Mesenchymal stem cell (in vitro differentiated cells and primary cell): ENCODE measurements around the gene ZNF747.

Experiments
- DNase-seq: peaks from one replicate; pipeline ENCODE4 v3.0.0-alpha.2; 2013
- H2AFZ ChIP-seq: one replicate; pipeline ENCODE4 v1.6.1; 2013; ENCODE audit warnings: low read depth, mild to moderate bottlenecking, control low read depth, inconsistent platforms, low read length, moderate library complexity
- H2AK5ac ChIP-seq: 2 replicates; pipeline ENCODE4 v1.6.1; 2013; ENCODE audit warnings: low read length, moderate library complexity, mild to moderate bottlenecking, inconsistent platforms; ENCODE audit not compliant: severe bottlenecking
- H2BK120ac ChIP-seq: one replicate; pipeline ENCODE4 v1.6.1; 2013; ENCODE audit warnings: low read depth, mild to moderate bottlenecking, inconsistent platforms, low read length, moderate library complexity
- H2BK12ac ChIP-seq, 2 experiments: one replicate each; pipeline ENCODE4 v1.6.1; 2013; ENCODE audit warnings: inconsistent platforms in 2 of 2, low read length in 2 of 2, mild to moderate bottlenecking in 2 of 2, moderate library complexity in 2 of 2, control low read depth in 1 of 2
- H2BK15ac ChIP-seq: one replicate; pipeline ENCODE4 v1.6.1; 2013; ENCODE audit warnings: mild to moderate bottlenecking, low read depth, inconsistent platforms; ENCODE audit not compliant: poor library complexity, severe bottlenecking
- H2BK5ac ChIP-seq: 2 replicates; pipeline ENCODE4 v1.6.1; 2013; ENCODE audit warnings: low read depth, mild to moderate bottlenecking, low read length, control low read depth, inconsistent platforms; ENCODE audit not compliant: poor library complexity, severe bottlenecking
- H3K14ac ChIP-seq, 2 experiments: one replicate each; pipeline ENCODE4 v1.6.1; 2013; ENCODE audit warnings: inconsistent platforms in 2 of 2, low read length in 2 of 2, control low read depth in 1 of 2, mild to moderate bottlenecking in 1 of 2, moderate library complexity in 1 of 2
- H3K18ac ChIP-seq, 2 experiments: one replicate each; pipeline ENCODE4 v1.6.1; 2013; ENCODE audit warnings: inconsistent platforms in 2 of 2, low read length in 2 of 2, control low read depth in 1 of 2, low read depth in 1 of 2, mild to moderate bottlenecking in 1 of 2
- H3K23ac ChIP-seq, 2 experiments: one replicate each; pipeline ENCODE4 v1.6.1; 2013; ENCODE audit warnings: inconsistent platforms in 2 of 2, low read length in 2 of 2, mild to moderate bottlenecking in 2 of 2, moderate library complexity in 2 of 2, control low read depth in 1 of 2
- H3K27ac ChIP-seq: 2 replicates; pipeline ENCODE4 v1.5.1; 2013; ENCODE audit warnings: mild to moderate bottlenecking, moderate library complexity, low read length, control low read depth, inconsistent platforms; ENCODE audit not compliant: poor library complexity, severe bottlenecking
- H3K27me3 ChIP-seq, 2 experiments: 2 replicates each; pipeline versions ENCODE4 v1.6.1 to v1.7.0; 2013; ENCODE audit warnings: low read length in 2 of 2, mild to moderate bottlenecking in 2 of 2, moderate library complexity in 2 of 2, control low read depth in 1 of 2, inconsistent platforms in 1 of 2; ENCODE audit not compliant: control insufficient read depth in 1 of 2, insufficient read depth in 1 of 2
- H3K36me3 ChIP-seq, 2 experiments: 2 replicates each; pipeline versions ENCODE4 v1.6.1 to v1.7.0; 2013; ENCODE audit warnings: low read length in 2 of 2, control low read depth in 1 of 2, inconsistent platforms in 1 of 2, low read depth in 1 of 2, mild to moderate bottlenecking in 1 of 2; ENCODE audit not compliant: insufficient read depth in 2 of 2, control insufficient read depth in 1 of 2
- H3K4ac ChIP-seq, 2 experiments: one replicate each; pipeline ENCODE4 v1.6.1; 2013; ENCODE audit warnings: inconsistent platforms in 2 of 2, low read length in 2 of 2, mild to moderate bottlenecking in 2 of 2, moderate library complexity in 2 of 2, control low read depth in 1 of 2, low read depth in 1 of 2
- H3K4me1 ChIP-seq: 2 replicates; pipeline ENCODE4 v1.6.1; 2013; ENCODE audit warnings: low read depth, low read length, control low read depth; ENCODE audit not compliant: control insufficient read depth, insufficient read depth
- H3K4me2 ChIP-seq: 2 replicates; pipeline ENCODE4 v1.6.1; 2013; ENCODE audit warnings: low read length, mild to moderate bottlenecking, inconsistent platforms; ENCODE audit not compliant: poor library complexity, severe bottlenecking
- H3K4me3 ChIP-seq, 2 experiments: 2 replicates each; pipeline versions ENCODE4 v1.5.1 to v1.7.0; 2013; ENCODE audit warnings: low read length in 2 of 2, mild to moderate bottlenecking in 2 of 2, control low read depth in 1 of 2, low read depth in 1 of 2; ENCODE audit not compliant: insufficient read depth in 1 of 2
- H3K79me1 ChIP-seq: replicated peaks from 2 replicates; pipeline ENCODE4 v1.6.1; 2013; ENCODE audit warnings: mild to moderate bottlenecking, control low read depth, low read length, inconsistent platforms; ENCODE audit not compliant: poor library complexity, severe bottlenecking
- H3K9ac ChIP-seq: 2 replicates; pipeline ENCODE4 v1.7.0; 2013; ENCODE audit warnings: mild to moderate bottlenecking, low read length, moderate library complexity
- H3K9me3 ChIP-seq: 2 replicates; pipeline ENCODE4 v1.7.0; 2013; ENCODE audit warnings: mild to moderate bottlenecking, low read length; ENCODE audit not compliant: control insufficient read depth
- H4K8ac ChIP-seq: one replicate; pipeline ENCODE4 v1.6.1; 2013; ENCODE audit warnings: inconsistent platforms, mild to moderate bottlenecking, low read length, moderate library complexity
- H4K91ac ChIP-seq: one replicate; pipeline ENCODE4 v1.6.1; 2013; ENCODE audit warnings: mild to moderate bottlenecking, low read length, inconsistent platforms
- WGBS: methylation state at CpG from one replicate; pipeline ENCODE4 v1.1.7; 2013; ENCODE audit warnings: mixed read lengths; 5-methylcytosine and 5-hydroxymethylcytosine counted together

The ZNF747 gene

GRCh38 chr16:30503403-30504296 is 31.0 kb downstream of the ZNF747 start:
- no peaks in the 10 kb centered on the region for H3K79me1 ChIP-seq
- H4K91ac ChIP-seq = no peak overlapping the region
- no peak overlapping the region for H3K9ac ChIP-seq
- H2AK5ac ChIP-seq = no peak overlapping the region
- no peaks in the 10 kb centered on the region for H3K4me1 ChIP-seq
- H3K27me3 ChIP-seq = peaks cover 0 to 11% of the 10 kb centered on the region in 2 experiments
- H2BK5ac ChIP-seq = no peak overlapping the region
- H3K4me3 ChIP-seq = no peak overlapping the region
- 76% methylated on average over 4 of the region's 6 CpGs for WGBS
- no peak overlapping the region for H2BK120ac ChIP-seq
- H3K27ac ChIP-seq = no peak overlapping the region
- no peak for DNase-seq
- H3K36me3 ChIP-seq = no peaks in the 10 kb centered on the region
- no peaks in the 10 kb centered on the region for H3K9me3 ChIP-seq
- H3K4me2 ChIP-seq = no peak overlapping the region
- peak overlapping the region; percentile 4 for H2AFZ ChIP-seq
- no peak overlapping the region for H2BK12ac ChIP-seq
- H3K23ac ChIP-seq = no peak overlapping the region
- H3K18ac ChIP-seq = no peak overlapping the region
- no peak overlapping the region for H3K14ac ChIP-seq
- no peak overlapping the region for H2BK15ac ChIP-seq
- H4K8ac ChIP-seq = no peak overlapping the region
- H3K4ac ChIP-seq = no peak overlapping the region

- DNase-seq = no peak
- H3K4me1 ChIP-seq = no peaks in the 10 kb centered on the region
- no peaks in the 10 kb centered on the region for H3K9me3 ChIP-seq
- 79% methylated on average over 5 of the region's 8 CpGs for WGBS
- H3K36me3 ChIP-seq = no peaks in the 10 kb centered on the region
- H3K27me3 ChIP-seq = peaks cover 0 to 13% of the 10 kb centered on the region in 2 experiments
- no peaks in the 10 kb centered on the region for H3K79me1 ChIP-seq
- H3K27ac ChIP-seq = no peak overlapping the region
- no peak overlapping the region for H3K23ac ChIP-seq
- peak overlapping the region in 1 of 2 experiments; percentile 9 for H3K4ac ChIP-seq
- no peak overlapping the region for H2BK12ac ChIP-seq
- no peak overlapping the region for H2BK15ac ChIP-seq
- no peak overlapping the region for H4K91ac ChIP-seq
- no peak overlapping the region for H2BK120ac ChIP-seq
- H2AFZ ChIP-seq = no peak overlapping the region
- no peak overlapping the region for H4K8ac ChIP-seq
- H3K9ac ChIP-seq = no peak overlapping the region
- no peak overlapping the region for H3K18ac ChIP-seq
- no peak overlapping the region for H3K14ac ChIP-seq
- no peak overlapping the region for H2BK5ac ChIP-seq
- no peak overlapping the region for H3K4me3 ChIP-seq
- no peak overlapping the region for H3K4me2 ChIP-seq
- no peak overlapping the region for H2AK5ac ChIP-seq
These were observed 35.4 kb downstream of the ZNF747 start for GRCh38 chr16:30499284-30499683.

- H3K27me3 ChIP-seq = peaks cover 0 to 11% of the 10 kb centered on the region in 2 experiments
- H4K8ac ChIP-seq = no peak overlapping the region
- H3K23ac ChIP-seq = no peak overlapping the region
- no peak overlapping the region for H3K9ac ChIP-seq
- H3K4me1 ChIP-seq = peaks cover 3% of the 10 kb centered on the region
- H3K36me3 ChIP-seq = no peaks in the 10 kb centered on the region
- no peak overlapping the region for H2BK120ac ChIP-seq
- H2AFZ ChIP-seq = no peak overlapping the region
- no peak overlapping the region for H2AK5ac ChIP-seq
- H4K91ac ChIP-seq = no peak overlapping the region
- H2BK12ac ChIP-seq = no peak overlapping the region
- no peaks in the 10 kb centered on the region for H3K79me1 ChIP-seq
- DNase-seq = no peak
- no peak overlapping the region for H3K14ac ChIP-seq
- H3K4ac ChIP-seq = no peak overlapping the region
- H2BK5ac ChIP-seq = no peak overlapping the region
- no peak overlapping the region for H3K18ac ChIP-seq
- H3K4me3 ChIP-seq = no peak overlapping the region
- 84% methylated on average over 10 of the region's 12 CpGs for WGBS
- no peak overlapping the region for H2BK15ac ChIP-seq
- H3K27ac ChIP-seq = no peak overlapping the region
- no peaks in the 10 kb centered on the region for H3K9me3 ChIP-seq
- H3K4me2 ChIP-seq = no peak overlapping the region
These were observed 39.9 kb downstream of the ZNF747 start for GRCh38 chr16:30494709-30495108.

GRCh38 chr16:30493941-30494488 is 40.6 kb downstream of the ZNF747 start:
- no peak overlapping the region for H3K4me3 ChIP-seq
- H2BK15ac ChIP-seq = no peak overlapping the region
- H2AK5ac ChIP-seq = no peak overlapping the region
- no peaks in the 10 kb centered on the region for H3K9me3 ChIP-seq
- peaks cover 5% of the 10 kb centered on the region for H3K4me1 ChIP-seq
- H3K4me2 ChIP-seq = no peak overlapping the region
- WGBS = 83% methylated on average over 11 of the region's 11 CpGs
- H2AFZ ChIP-seq = no peak overlapping the region
- peak overlapping the region; percentile 46 for H4K91ac ChIP-seq
- no peak overlapping the region for H3K27ac ChIP-seq
- no peak overlapping the region for H3K23ac ChIP-seq
- H4K8ac ChIP-seq = no peak overlapping the region
- H2BK5ac ChIP-seq = no peak overlapping the region
- H3K4ac ChIP-seq = no peak overlapping the region
- no peak overlapping the region for H2BK12ac ChIP-seq
- H3K14ac ChIP-seq = no peak overlapping the region
- no peak overlapping the region for H3K9ac ChIP-seq
- no peak overlapping the region for H3K18ac ChIP-seq
- H3K79me1 ChIP-seq = no peaks in the 10 kb centered on the region
- no peak overlapping the region for H2BK120ac ChIP-seq
- H3K27me3 ChIP-seq = peaks cover 0 to 12% of the 10 kb centered on the region in 2 experiments
- DNase-seq = no peak
- no peaks in the 10 kb centered on the region for H3K36me3 ChIP-seq
